Body of pancreas (tissue), 4 donors: ENCODE results near the gene IKZF3.

Source experiments
- POLR2A ChIP-seq, 3 donors: fragments of 450-650 bp; IDR thresholded peaks; one replicate each; pipeline ENCODE4 v1.6.1; 2016; ENCODE audit warnings: antibody characterized with exemption in 3 of 3, mild to moderate bottlenecking in 2 of 3
- TF ChIP-seq, protein P1 (sequence below), 7 experiments: fragments of 450-650 bp in 4 of 7; fragments of 200-600 bp in 3 of 7; sonication (generic) in 3 of 7; IDR thresholded peaks; one replicate each; pipeline ENCODE4 v1.5.1; 2016 to 2019; ENCODE audit warnings: antibody characterized with exemption in 7 of 7

DNA sequence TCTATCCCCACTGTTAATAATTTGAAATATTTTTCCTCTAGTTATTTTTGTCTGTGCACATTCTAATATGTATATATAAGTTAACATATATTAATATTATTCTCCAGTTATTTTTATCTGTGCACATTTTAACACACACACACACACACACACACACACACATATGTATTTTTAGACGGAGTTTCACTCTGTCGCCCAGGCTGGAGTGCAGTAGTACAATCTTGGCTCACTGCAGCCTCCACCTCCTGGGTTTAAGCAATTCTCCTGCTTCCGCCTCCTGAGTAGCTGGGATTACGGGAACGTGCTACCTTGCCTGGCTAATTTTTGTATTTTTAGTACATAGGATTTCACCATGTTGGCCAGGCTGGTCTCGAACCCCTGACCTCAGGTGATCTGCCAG lies 146.5 kb downstream of the IKZF3 start:
- TF ChIP-seq, protein P1, sequence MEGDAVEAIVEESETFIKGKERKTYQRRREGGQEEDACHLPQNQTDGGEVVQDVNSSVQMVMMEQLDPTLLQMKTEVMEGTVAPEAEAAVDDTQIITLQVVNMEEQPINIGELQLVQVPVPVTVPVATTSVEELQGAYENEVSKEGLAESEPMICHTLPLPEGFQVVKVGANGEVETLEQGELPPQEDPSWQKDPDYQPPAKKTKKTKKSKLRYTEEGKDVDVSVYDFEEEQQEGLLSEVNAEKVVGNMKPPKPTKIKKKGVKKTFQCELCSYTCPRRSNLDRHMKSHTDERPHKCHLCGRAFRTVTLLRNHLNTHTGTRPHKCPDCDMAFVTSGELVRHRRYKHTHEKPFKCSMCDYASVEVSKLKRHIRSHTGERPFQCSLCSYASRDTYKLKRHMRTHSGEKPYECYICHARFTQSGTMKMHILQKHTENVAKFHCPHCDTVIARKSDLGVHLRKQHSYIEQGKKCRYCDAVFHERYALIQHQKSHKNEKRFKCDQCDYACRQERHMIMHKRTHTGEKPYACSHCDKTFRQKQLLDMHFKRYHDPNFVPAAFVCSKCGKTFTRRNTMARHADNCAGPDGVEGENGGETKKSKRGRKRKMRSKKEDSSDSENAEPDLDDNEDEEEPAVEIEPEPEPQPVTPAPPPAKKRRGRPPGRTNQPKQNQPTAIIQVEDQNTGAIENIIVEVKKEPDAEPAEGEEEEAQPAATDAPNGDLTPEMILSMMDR (IDR thresholded peaks at IDR 0.05) = no peak
- no peak for TF ChIP-seq POLR2A (IDR thresholded peaks at IDR 0.05)
